Measurements from ENCODE around the gene SBF2.

DNA sequence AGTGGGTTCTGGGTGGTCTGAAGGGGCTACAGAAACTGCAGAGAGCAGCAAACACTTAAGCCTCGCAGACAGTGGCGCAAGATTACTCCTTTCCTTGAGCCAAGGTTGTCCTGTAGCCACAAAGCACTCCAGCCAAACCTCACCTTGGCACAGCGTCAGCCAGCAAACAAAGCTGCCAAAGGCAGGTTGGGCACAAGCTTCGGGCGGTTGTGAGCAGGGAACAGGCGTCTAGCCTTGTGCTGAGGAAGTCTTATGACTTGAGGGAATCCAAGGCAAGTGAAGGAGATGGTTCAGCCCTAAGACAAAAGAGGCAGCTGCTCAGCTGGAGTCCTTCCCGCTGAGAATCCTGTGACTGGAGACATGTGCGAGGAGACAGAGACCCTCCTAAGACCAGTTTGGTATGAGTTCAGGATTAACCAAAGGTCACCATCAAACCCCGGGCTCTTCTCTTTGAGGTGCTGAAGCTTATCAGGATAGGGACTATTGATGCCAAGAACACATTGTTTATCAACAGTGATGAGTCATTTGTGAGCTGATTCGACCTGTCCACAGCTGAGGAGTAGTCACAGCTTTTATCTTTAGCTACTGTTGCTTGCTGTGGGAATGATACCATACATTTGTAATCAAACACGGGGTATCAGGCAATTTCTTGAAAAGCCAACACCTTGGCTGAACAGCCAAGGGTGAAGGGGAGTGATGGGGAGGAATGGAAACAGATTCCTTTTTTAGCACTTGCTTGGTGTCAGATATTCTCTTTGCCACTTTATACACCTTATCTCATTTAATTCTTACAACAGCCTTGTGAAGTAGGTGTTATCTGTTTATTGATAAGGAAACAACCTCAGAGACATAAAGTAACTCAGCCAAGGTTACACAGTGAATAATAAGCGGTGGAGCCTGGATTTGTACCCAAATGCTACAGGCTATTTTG lies 15.4 kb upstream of the SBF2 start:
- TF ChIP-seq, protein P1, sequence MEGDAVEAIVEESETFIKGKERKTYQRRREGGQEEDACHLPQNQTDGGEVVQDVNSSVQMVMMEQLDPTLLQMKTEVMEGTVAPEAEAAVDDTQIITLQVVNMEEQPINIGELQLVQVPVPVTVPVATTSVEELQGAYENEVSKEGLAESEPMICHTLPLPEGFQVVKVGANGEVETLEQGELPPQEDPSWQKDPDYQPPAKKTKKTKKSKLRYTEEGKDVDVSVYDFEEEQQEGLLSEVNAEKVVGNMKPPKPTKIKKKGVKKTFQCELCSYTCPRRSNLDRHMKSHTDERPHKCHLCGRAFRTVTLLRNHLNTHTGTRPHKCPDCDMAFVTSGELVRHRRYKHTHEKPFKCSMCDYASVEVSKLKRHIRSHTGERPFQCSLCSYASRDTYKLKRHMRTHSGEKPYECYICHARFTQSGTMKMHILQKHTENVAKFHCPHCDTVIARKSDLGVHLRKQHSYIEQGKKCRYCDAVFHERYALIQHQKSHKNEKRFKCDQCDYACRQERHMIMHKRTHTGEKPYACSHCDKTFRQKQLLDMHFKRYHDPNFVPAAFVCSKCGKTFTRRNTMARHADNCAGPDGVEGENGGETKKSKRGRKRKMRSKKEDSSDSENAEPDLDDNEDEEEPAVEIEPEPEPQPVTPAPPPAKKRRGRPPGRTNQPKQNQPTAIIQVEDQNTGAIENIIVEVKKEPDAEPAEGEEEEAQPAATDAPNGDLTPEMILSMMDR (IDR thresholded peaks at IDR 0.05; ENCODE audit: insufficient read depth, low read length, poor library complexity, severe bottlenecking) = no peak
- TF ChIP-seq EZH2phosphoT487 (conservative IDR thresholded peaks at IDR 0.05; ENCODE audit: low read length) = no peak

All from SU-DHL-6 (cell line).